Breast epithelium (tissue), 4 donors: ENCODE data around the gene VPS9D1. TPM values are rescaled to one million over a fixed set of nuclear protein-coding genes. Genes with fewer than 3 reads are reported as not detected.

Experiments
- DNase-seq, 2 donors: peaks; one replicate each; pipeline ENCODE4 v3.0.0-alpha.2; 2019; ENCODE audit warnings: low spot score in 2 of 2
- H3K27ac ChIP-seq, 2 donors: fragments of 200-600 bp; sonication (generic) in 1 of 2; one replicate each; pipeline ENCODE4 v1.5.1; 2016 to 2019; ENCODE audit warnings: mild to moderate bottlenecking in 1 of 2
- H3K27me3 ChIP-seq, 2 donors: fragments of 200-600 bp; sonication (generic) in 1 of 2; one replicate each; pipeline versions ENCODE4 v1.5.1 to v1.6.0; 2017 to 2019; ENCODE audit warnings: control low read depth in 1 of 2, mild to moderate bottlenecking in 1 of 2
- H3K36me3 ChIP-seq: fragments of 200-600 bp; one replicate; pipeline ENCODE4 v1.5.1; 2019
- H3K4me1 ChIP-seq, 2 donors: fragments of 200-600 bp; sonication (generic); one replicate each; pipeline ENCODE4 v1.5.1; 2016 to 2019; ENCODE audit warnings: control low read depth in 1 of 2
- H3K4me3 ChIP-seq, 3 donors: fragments of 200-600 bp; sonication (generic); 1 replicate in 2 of 3; 2 replicates in 1 of 3; pipeline ENCODE4 v1.5.1; 2016 to 2019; ENCODE audit warnings: mild to moderate bottlenecking in 3 of 3, moderate library complexity in 2 of 3
- H3K9me3 ChIP-seq, 2 donors: fragments of 200-600 bp; sonication (generic) in 1 of 2; one replicate each; pipeline ENCODE4 v1.5.1; 2016 to 2019; ENCODE audit warnings: control low read depth in 1 of 2
- CTCF ChIP-seq, 3 donors: fragments of 450-650 bp; IDR thresholded peaks; one replicate each; pipeline ENCODE4 v1.5.1; 2016 to 2017; ENCODE audit warnings: antibody characterized with exemption in 3 of 3, mild to moderate bottlenecking in 3 of 3, moderate library complexity in 3 of 3
- POLR2A ChIP-seq: fragments of 450-650 bp; IDR thresholded peaks from one replicate; pipeline ENCODE4 v1.6.1; 2016; ENCODE audit warnings: antibody characterized with exemption, mild to moderate bottlenecking, moderate library complexity
- POLR2AphosphoS5 ChIP-seq, 3 donors: sonication (generic); formaldehyde crosslinking; IDR thresholded peaks; one replicate each; pipeline ENCODE4 v1.6.1; 2017; ENCODE audit warnings: antibody characterized with exemption in 3 of 3
- intact Hi-C: fragments of 100-400 bp; cut with DNase I; formaldehyde crosslinking; loops from one replicate; pipeline ENCODE4 v1.15.1; 2023; ENCODE audit warnings: low total_unique reads
- total RNA-seq, 3 donors: library from RNA; depleted of rRNA; stranded (reverse); fragments of >200 nt; gene quantifications; one replicate each; pipeline ENCODE4 v1.1.0, GENCODE V29; 2016

VPS9D1 gene
- total RNA-seq, 3 donors from 2014 or later = 4.8 to 6.6 (median 5.4) TPM

- Histone ChIP-seq H3K9me3 (no peaks in the 10 kb centered on the region), H3K4me3 (no peak overlapping the region), H3K4me1 (peaks cover 2 to 10% of the 10 kb centered on the region in 2 donors), H3K27me3 (no peaks in the 10 kb centered on the region), H3K36me3 (no peaks in the 10 kb centered on the region), H3K27ac (no peak overlapping the region)
- TF ChIP-seq POLR2A = no peak
- no peak for TF ChIP-seq POLR2AphosphoS5 (IDR thresholded peaks at IDR 0.05)
- no peak for TF ChIP-seq CTCF (IDR thresholded peaks at IDR 0.05)
- intact Hi-C loops = no loop called here
- DNase-seq = no peak
Measured at GRCh38 chr16:89661215-89661614, 59.5 kb downstream of the VPS9D1 start.

GRCh38 chr16:89660146-89660545, 60.6 kb downstream of the VPS9D1 start:
- no peak overlapping the region for H3K4me3 ChIP-seq
- H3K4me1 ChIP-seq = peaks cover 2 to 10% of the 10 kb centered on the region in 2 donors
- no peak overlapping the region for H3K27ac ChIP-seq
- H3K27me3 ChIP-seq = no peaks in the 10 kb centered on the region
- H3K36me3 ChIP-seq = no peaks in the 10 kb centered on the region
- DNase-seq = no peak
- no peaks in the 10 kb centered on the region for H3K9me3 ChIP-seq
- TF ChIP-seq POLR2A (no peak), CTCF (IDR thresholded peaks at IDR 0.05) (no peak), POLR2AphosphoS5 (IDR thresholded peaks at IDR 0.05) (no peak)
- intact Hi-C loops = no loop called here

- Histone ChIP-seq H3K36me3 (no peaks in the 10 kb centered on the region), H3K27me3 (no peaks in the 10 kb centered on the region), H3K4me1 (peaks cover 2 to 10% of the 10 kb centered on the region in 2 donors), H3K9me3 (no peaks in the 10 kb centered on the region), H3K27ac (peak overlapping the region; percentile 83), H3K4me3 (peak overlapping the region; percentile 95 to 100 (median 97))
- DNase-seq = no peak
- intact Hi-C loops = no loop called here
- TF ChIP-seq POLR2A (no peak), POLR2AphosphoS5 (IDR thresholded peaks at IDR 0.05) (no peak), CTCF (IDR thresholded peaks at IDR 0.05) (no peak)
Measured at GRCh38 chr16:89658221-89658879, 62.3 kb downstream of the VPS9D1 start.

GRCh38 chr16:89657442-89658220, 63.1 kb downstream of the VPS9D1 start, which contains the start of the genes CHMP1A and SPATA33:
CHMP1A (minus strand) TSS chr16:89657708; CDS start chr16:89657588, 120 bp downstream.
SPATA33 (plus strand) TSS chr16:89657836; CDS start chr16:89657912, 76 bp downstream.
- intact Hi-C loops = no loop called here
- H3K36me3 ChIP-seq = no peaks in the 10 kb centered on the region
- H3K27ac ChIP-seq = peak within 1 kb of the TSS; percentile 83

More at GRCh38 chr16:89657442-89658220, 63.1 kb downstream of the VPS9D1 start, which contains the start of the genes CHMP1A and SPATA33:
- Histone ChIP-seq H3K9me3 (no peaks in the 10 kb centered on the region), H3K27me3 (no peaks in the 10 kb centered on the region), H3K4me3 (peak within 1 kb of the TSS; percentile 95 to 100 (median 97)), H3K4me1 (peaks cover 2 to 10% of the 10 kb centered on the region in 2 donors)
- peak; percentile 84 to 90 for DNase-seq
- TF ChIP-seq POLR2A (peak; percentile 40), POLR2AphosphoS5 (IDR thresholded peaks at IDR 0.05) (peak; percentile 88 to 90 (median 89)), CTCF (IDR thresholded peaks at IDR 0.05) (no peak)

Other genes with a start within 250 kb of the VPS9D1 start
- gene ANKRD11, start 230.3 kb downstream of the VPS9D1 start, total RNA-seq = 10 to 100 TPM; 64.0 to 79.0 (median 69.2) TPM
- gene SPG7, start 212.5 kb downstream of the VPS9D1 start, total RNA-seq = 100 to 1,000 TPM; 104 to 126 (median 118) TPM
- gene RPL13, start 160.2 kb downstream of the VPS9D1 start, total RNA-seq = 1,000 to 10,000 TPM; 5,075 to 6,295 (median 5,484) TPM
- 1 to 10 TPM in 2 of 3 donors, not detected in 1; 1.2 to 4.9 TPM for gene CPNE7, start 145.1 kb downstream of the VPS9D1 start, total RNA-seq
- gene DPEP1, start 107.3 kb downstream of the VPS9D1 start, total RNA-seq = under 1 TPM; 0.59 to 0.98 (median 0.80) TPM
- gene CHMP1A, start 63.2 kb downstream of the VPS9D1 start, total RNA-seq = 10 to 100 TPM; 67.5 to 100.0 (median 86.2) TPM
- gene SPATA33, start 63.1 kb downstream of the VPS9D1 start, total RNA-seq = 1 to 10 TPM; 3.8 to 7.2 (median 5.9) TPM
- gene CDK10, start 34.2 kb downstream of the VPS9D1 start, total RNA-seq = 10 to 100 TPM; 31.2 to 84.9 (median 67.2) TPM
- gene SPATA2L, start 19.2 kb downstream of the VPS9D1 start, total RNA-seq = 10 to 100 TPM in 2 of 3 donors, 1 to 10 TPM in 1; 9.0 to 15.1 (median 14.3) TPM
- gene ZNF276, start 639 bp upstream of the VPS9D1 start, total RNA-seq = 10 to 100 TPM; 19.2 to 48.5 (median 31.2) TPM
- gene FANCA, start 95.7 kb upstream of the VPS9D1 start, total RNA-seq = 1 to 10 TPM in 2 of 3 donors, under 1 TPM in 1; 0.64 to 4.0 (median 3.9) TPM
- gene SPIRE2, start 107.6 kb upstream of the VPS9D1 start, total RNA-seq = 10 to 100 TPM in 1 of 3 donors, 1 to 10 TPM in 2; 1.3 to 11.1 (median 7.8) TPM
- 100 to 1,000 TPM; 169 to 243 (median 176) TPM for gene TCF25, start 152.7 kb upstream of the VPS9D1 start, total RNA-seq
- gene MC1R, start 198.0 kb upstream of the VPS9D1 start, total RNA-seq = 1 to 10 TPM; 3.7 to 7.2 (median 3.8) TPM
- 1 to 10 TPM; 1.6 to 2.9 (median 1.8) TPM for gene TUBB3, start 202.4 kb upstream of the VPS9D1 start, total RNA-seq
- 10 to 100 TPM; 58.0 to 87.2 (median 75.2) TPM for gene DEF8, start 227.9 kb upstream of the VPS9D1 start, total RNA-seq